Spinal cord (tissue), 10 donors: ENCODE data around the gene PFKP. TPM values are rescaled to one million over a fixed set of nuclear protein-coding genes. Genes with fewer than 3 reads are reported as not detected.

Experiments used
- DNase-seq, 6 donors: peaks; one replicate each; pipeline versions ENCODE4 v3.0.0 to v3.0.0-alpha.2; 2013 to 2015; ENCODE audit warnings: low spot score in 6 of 6, low read depth in 4 of 6
- H3K27ac ChIP-seq: one replicate; pipeline ENCODE4 v1.5.1; 2013; ENCODE audit warnings: low read depth, low read length, control low read depth
- H3K27me3 ChIP-seq: one replicate; pipeline ENCODE4 v1.6.1; 2013; ENCODE audit warnings: low read length; ENCODE audit not compliant: control insufficient read depth, insufficient read depth
- H3K36me3 ChIP-seq: one replicate; pipeline ENCODE4 v1.6.1; 2013; ENCODE audit warnings: low read length; ENCODE audit not compliant: control insufficient read depth, insufficient read depth
- H3K4me1 ChIP-seq: one replicate; pipeline ENCODE4 v1.6.1; 2013; ENCODE audit warnings: low read length; ENCODE audit not compliant: control insufficient read depth, insufficient read depth
- H3K4me3 ChIP-seq: one replicate; pipeline ENCODE4 v1.5.1; 2013; ENCODE audit warnings: low read depth, low read length, control low read depth
- H3K9me3 ChIP-seq: one replicate; pipeline ENCODE4 v1.6.1; 2013; ENCODE audit warnings: low read length; ENCODE audit not compliant: control insufficient read depth, insufficient read depth
- WGBS: methylation state at CpG from one replicate; pipeline ENCODE4 v1.1.5; 2013; ENCODE audit warnings: missing lambda C conversion rate; ENCODE audit not compliant: insufficient coverage; 5-methylcytosine and 5-hydroxymethylcytosine counted together
- polyA plus RNA-seq, 2 donors: library from polyadenylated mRNA; unstranded; fragments of 120-200 nt; gene quantifications; one replicate each; pipeline ENCODE4 v1.2.1, GENCODE V29; 2013; ENCODE audit not compliant: insufficient read length in 2 of 2
- total RNA-seq, 2 donors: library from RNA; depleted of rRNA in 1 of 2; stranded (reverse); fragments of 120-200 nt in 1 of 2; fragments of >200 nt in 1 of 2; gene quantifications; one replicate each; pipeline versions ENCODE4 v1.2.3 to v1.2.4, GENCODE V29; 2013 to 2014
- donor health status: healthy.

Gene PFKP
- total and polyA plus RNA-seq, 4 donors, result 76.4 to 178 (median 138) TPM

- no peak overlapping the region for H3K27ac ChIP-seq
- H3K4me1 ChIP-seq, result no peaks in the 10 kb centered on the region
- no peaks in the 10 kb centered on the region for H3K9me3 ChIP-seq
- no CpG with 5 or more reads among the region's 5 CpGs for WGBS
- DNase-seq, result no peak
- H3K27me3 ChIP-seq, result no peaks in the 10 kb centered on the region
- no peak overlapping the region for H3K4me3 ChIP-seq
- H3K36me3 ChIP-seq, result no peaks in the 10 kb centered on the region
These were observed 36.6 kb upstream of the PFKP start for GRCh38 chr10:3030765-3031164.

- no peak overlapping the region for H3K4me3 ChIP-seq
- WGBS, result 55% methylated on average over 4 of the region's 4 CpGs
- H3K27me3 ChIP-seq, result no peaks in the 10 kb centered on the region
- no peaks in the 10 kb centered on the region for H3K9me3 ChIP-seq
- DNase-seq, result no peak
- no peaks in the 10 kb centered on the region for H3K4me1 ChIP-seq
- H3K27ac ChIP-seq, result no peak overlapping the region
- H3K36me3 ChIP-seq, result no peaks in the 10 kb centered on the region
These were observed 35.9 kb upstream of the PFKP start for GRCh38 chr10:3031490-3031889.

GRCh38 chr10:3033925-3034324 is 33.4 kb upstream of the PFKP start:
- H3K36me3 ChIP-seq, result no peaks in the 10 kb centered on the region
- DNase-seq, result no peak
- no peaks in the 10 kb centered on the region for H3K4me1 ChIP-seq
- H3K4me3 ChIP-seq, result no peak overlapping the region
- no peak overlapping the region for H3K27ac ChIP-seq
- no peaks in the 10 kb centered on the region for H3K9me3 ChIP-seq
- H3K27me3 ChIP-seq, result no peaks in the 10 kb centered on the region
- 81% methylated on average over 2 of the region's 5 CpGs for WGBS

GRCh38 chr10:3034616-3035015 is 32.7 kb upstream of the PFKP start:
- H3K36me3 ChIP-seq, result no peaks in the 10 kb centered on the region
- H3K9me3 ChIP-seq, result no peaks in the 10 kb centered on the region
- H3K27ac ChIP-seq, result no peak overlapping the region
- H3K4me1 ChIP-seq, result no peaks in the 10 kb centered on the region
- 75% methylated on average over 1 of the region's 4 CpGs for WGBS
- DNase-seq, result no peak
- no peak overlapping the region for H3K4me3 ChIP-seq
- H3K27me3 ChIP-seq, result no peaks in the 10 kb centered on the region

- DNase-seq, result peak in 1 of 6 donors; percentile 41
- Histone ChIP-seq H3K4me3 (no peak overlapping the region), H3K36me3 (no peaks in the 10 kb centered on the region), H3K9me3 (no peaks in the 10 kb centered on the region), H3K4me1 (no peaks in the 10 kb centered on the region), H3K27me3 (no peaks in the 10 kb centered on the region), H3K27ac (no peak overlapping the region)
- 77% methylated on average over 3 of the region's 8 CpGs for WGBS
These were observed 31.0 kb upstream of the PFKP start for GRCh38 chr10:3036155-3037021.

- Histone ChIP-seq H3K9me3 (no peaks in the 10 kb centered on the region), H3K27me3 (no peaks in the 10 kb centered on the region), H3K4me3 (no peak overlapping the region), H3K27ac (no peak overlapping the region), H3K36me3 (no peaks in the 10 kb centered on the region), H3K4me1 (no peaks in the 10 kb centered on the region)
- 92% methylated on average over 3 of the region's 4 CpGs for WGBS
- DNase-seq, result no peak
These were observed 30.2 kb upstream of the PFKP start for GRCh38 chr10:3037182-3037581.

GRCh38 chr10:3040069-3040468 is 27.3 kb upstream of the PFKP start:
- Histone ChIP-seq H3K27ac (no peak overlapping the region), H3K4me1 (peaks cover 5% of the 10 kb centered on the region), H3K27me3 (no peaks in the 10 kb centered on the region), H3K36me3 (no peaks in the 10 kb centered on the region), H3K4me3 (no peak overlapping the region), H3K9me3 (no peaks in the 10 kb centered on the region)
- no peak for DNase-seq
- no CpG with 5 or more reads among the region's 1 CpG for WGBS

GRCh38 chr10:3042589-3042988 is 24.8 kb upstream of the PFKP start:
- Histone ChIP-seq H3K4me3 (no peak overlapping the region), H3K27ac (no peak overlapping the region), H3K4me1 (peaks cover 15% of the 10 kb centered on the region), H3K36me3 (no peaks in the 10 kb centered on the region), H3K27me3 (no peaks in the 10 kb centered on the region), H3K9me3 (no peaks in the 10 kb centered on the region)
- 88% methylated on average over 9 of the region's 10 CpGs for WGBS
- no peak for DNase-seq

GRCh38 chr10:3043512-3044368 is 23.6 kb upstream of the PFKP start:
- peak in 5 of 6 donors; percentile 60 to 96 (median 68) for DNase-seq

More at GRCh38 chr10:3043512-3044368, 23.6 kb upstream of the PFKP start:
- Histone ChIP-seq H3K27me3 (no peaks in the 10 kb centered on the region), H3K27ac (no peak overlapping the region), H3K4me3 (no peak overlapping the region), H3K4me1 (peaks cover 19% of the 10 kb centered on the region), H3K36me3 (no peaks in the 10 kb centered on the region), H3K9me3 (no peaks in the 10 kb centered on the region)
- 25% methylated on average over 9 of the region's 16 CpGs for WGBS
